ENCODE results near the gene RFC3. TPM values are rescaled to one million over a fixed set of nuclear protein-coding genes. Genes with fewer than 3 reads are reported as not detected.

Gene RFC3
- total RNA-seq, 1 donor from 2014 or later = 7.1 TPM

GRCh38 chr13:33874871-33875270, 56.9 kb downstream of the RFC3 start:
- Histone ChIP-seq H3K27ac (no peak overlapping the region), H3K4me3 (no peak overlapping the region), H3K36me3 (no peaks in the 10 kb centered on the region), H3K27me3 (ENCODE audit: low read depth) (no peaks in the 10 kb centered on the region), H3K9me3 (no peaks in the 10 kb centered on the region), H3K4me1 (no peaks in the 10 kb centered on the region)
- intact Hi-C loops (cut with DNase I) = no loop called here
- ATAC-seq (no peak), DNase-seq (no peak)
- TF ChIP-seq CTCF (IDR thresholded peaks at IDR 0.05) = no peak

- no peaks in the 10 kb centered on the region for H3K9me3 ChIP-seq
- intact Hi-C loops (cut with DNase I) = no loop called here
- no peak overlapping the region for H3K4me3 ChIP-seq
- no peaks in the 10 kb centered on the region for H3K27me3 ChIP-seq (ENCODE audit: low read depth)
- no peak overlapping the region for H3K27ac ChIP-seq
- no peaks in the 10 kb centered on the region for H3K4me1 ChIP-seq
- DNase-seq (no peak), ATAC-seq (no peak)
- TF ChIP-seq CTCF (IDR thresholded peaks at IDR 0.05) = no peak
- no peaks in the 10 kb centered on the region for H3K36me3 ChIP-seq
Observed at GRCh38 chr13:33875618-33876401, 57.9 kb downstream of the RFC3 start.

GRCh38 chr13:33876716-33877394, 58.9 kb downstream of the RFC3 start:
- intact Hi-C loops (cut with DNase I) = no loop called here
- TF ChIP-seq CTCF (IDR thresholded peaks at IDR 0.05) = no peak

GRCh38 chr13:33879118-33879517, 61.2 kb downstream of the RFC3 start:
- no peak for TF ChIP-seq CTCF (IDR thresholded peaks at IDR 0.05)
- no peaks in the 10 kb centered on the region for H3K36me3 ChIP-seq
- intact Hi-C loops (cut with DNase I) = no loop called here
- H3K27ac ChIP-seq = no peak overlapping the region
- no peak overlapping the region for H3K4me3 ChIP-seq
- no peaks in the 10 kb centered on the region for H3K4me1 ChIP-seq
- no peaks in the 10 kb centered on the region for H3K9me3 ChIP-seq
- DNase-seq = no peak
- H3K27me3 ChIP-seq (ENCODE audit: low read depth) = no peaks in the 10 kb centered on the region
- no peak for ATAC-seq

More at GRCh38 chr13:33876716-33877394, 58.9 kb downstream of the RFC3 start:
- no peak overlapping the region for H3K4me3 ChIP-seq
- no peak for ATAC-seq
- DNase-seq = no peak
- no peaks in the 10 kb centered on the region for H3K27me3 ChIP-seq (ENCODE audit: low read depth)
- H3K27ac ChIP-seq = no peak overlapping the region
- H3K36me3 ChIP-seq = no peaks in the 10 kb centered on the region
- H3K4me1 ChIP-seq = no peaks in the 10 kb centered on the region
- H3K9me3 ChIP-seq = no peaks in the 10 kb centered on the region

- Histone ChIP-seq H3K36me3 (no peaks in the 10 kb centered on the region), H3K27me3 (ENCODE audit: low read depth) (no peaks in the 10 kb centered on the region), H3K9me3 (no peaks in the 10 kb centered on the region), H3K4me3 (no peak overlapping the region), H3K27ac (no peak overlapping the region), H3K4me1 (no peaks in the 10 kb centered on the region)
- no peak for TF ChIP-seq CTCF (IDR thresholded peaks at IDR 0.05)
- DNase-seq = no peak
- intact Hi-C loops (cut with DNase I) = no loop called here
- ATAC-seq = no peak
Observed at GRCh38 chr13:33882804-33883203, 64.9 kb downstream of the RFC3 start.
